Gastrocnemius medialis (tissue), 4 donors: ENCODE data around the gene NFASC.

Source experiments
- POLR2A ChIP-seq, 2 donors: fragments of 450-650 bp; IDR thresholded peaks; one replicate each; pipeline ENCODE4 v1.6.1; 2017; ENCODE audit warnings: antibody characterized with exemption in 2 of 2, mild to moderate bottlenecking in 2 of 2, moderate library complexity in 2 of 2
- TF ChIP-seq, protein P1 (sequence below), 5 experiments: fragments of 450-650 bp in 3 of 5; fragments of 200-600 bp in 2 of 5; sonication (generic) in 2 of 5; IDR thresholded peaks in 4 of 5; conservative IDR thresholded peaks in 1 of 5; 1 replicate in 4 of 5; 2 replicates in 1 of 5; pipeline ENCODE4 v1.5.1; 2016 to 2019; ENCODE audit warnings: antibody characterized with exemption in 5 of 5, mild to moderate bottlenecking in 3 of 5, moderate library complexity in 3 of 5

DNA sequence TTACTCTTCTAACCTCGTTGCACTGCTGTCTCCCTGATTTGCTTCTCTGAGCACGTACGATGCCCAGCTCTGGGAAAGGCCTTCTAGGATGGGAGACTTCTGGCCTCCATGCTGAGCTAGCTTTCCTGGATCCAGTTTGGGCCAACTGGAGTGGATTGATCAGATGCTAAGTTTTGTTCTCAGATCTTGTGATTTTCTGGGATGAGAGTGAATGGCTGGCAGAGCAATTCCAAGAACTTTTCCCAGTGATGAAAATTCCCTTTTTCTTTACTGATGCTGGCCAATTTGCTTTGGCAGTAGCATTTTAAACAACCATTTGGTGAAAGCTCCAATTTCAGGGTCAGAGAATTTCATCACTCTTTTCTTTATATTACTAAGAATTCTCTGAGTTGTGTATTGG, 34.9 kb upstream of the NFASC start:
- TF ChIP-seq, protein P1, sequence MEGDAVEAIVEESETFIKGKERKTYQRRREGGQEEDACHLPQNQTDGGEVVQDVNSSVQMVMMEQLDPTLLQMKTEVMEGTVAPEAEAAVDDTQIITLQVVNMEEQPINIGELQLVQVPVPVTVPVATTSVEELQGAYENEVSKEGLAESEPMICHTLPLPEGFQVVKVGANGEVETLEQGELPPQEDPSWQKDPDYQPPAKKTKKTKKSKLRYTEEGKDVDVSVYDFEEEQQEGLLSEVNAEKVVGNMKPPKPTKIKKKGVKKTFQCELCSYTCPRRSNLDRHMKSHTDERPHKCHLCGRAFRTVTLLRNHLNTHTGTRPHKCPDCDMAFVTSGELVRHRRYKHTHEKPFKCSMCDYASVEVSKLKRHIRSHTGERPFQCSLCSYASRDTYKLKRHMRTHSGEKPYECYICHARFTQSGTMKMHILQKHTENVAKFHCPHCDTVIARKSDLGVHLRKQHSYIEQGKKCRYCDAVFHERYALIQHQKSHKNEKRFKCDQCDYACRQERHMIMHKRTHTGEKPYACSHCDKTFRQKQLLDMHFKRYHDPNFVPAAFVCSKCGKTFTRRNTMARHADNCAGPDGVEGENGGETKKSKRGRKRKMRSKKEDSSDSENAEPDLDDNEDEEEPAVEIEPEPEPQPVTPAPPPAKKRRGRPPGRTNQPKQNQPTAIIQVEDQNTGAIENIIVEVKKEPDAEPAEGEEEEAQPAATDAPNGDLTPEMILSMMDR (IDR thresholded peaks at IDR 0.05 in 4 of 5, conservative IDR thresholded peaks at IDR 0.05 in 1 of 5): no peak
- TF ChIP-seq POLR2A (IDR thresholded peaks at IDR 0.05): no peak
